ENCODE measurements around the gene RNF44.
A peak's percentile ranks its signal among the peaks of the same experiment; 100 is the strongest.

RNF44 gene

GRCh38 chr5:176536902-176537553 is at the start of gene RNF44:
TSS of gene RNF44 (minus strand) at chr5:176537402. CDS start at chr5:176532472, 4,930 bp downstream.
- peak; percentile 97 for DNase-seq

- no peak for DNase-seq
Measured at GRCh38 chr5:176583076-176583475, 45.9 kb upstream of the RNF44 start.

- DNase-seq: no peak
Measured at GRCh38 chr5:176581361-176581760, 44.2 kb upstream of the RNF44 start.

GRCh38 chr5:176579323-176579722 is 42.1 kb upstream of the RNF44 start:
- no peak for DNase-seq

GRCh38 chr5:176578391-176578808 is 41.2 kb upstream of the RNF44 start:
- DNase-seq: no peak

- no peak for DNase-seq
Measured at GRCh38 chr5:176577312-176578176, 40.3 kb upstream of the RNF44 start.

- no peak for DNase-seq
Measured at GRCh38 chr5:176575488-176576422, 38.6 kb upstream of the RNF44 start.

GRCh38 chr5:176575066-176575465 is 37.9 kb upstream of the RNF44 start:
- no peak for DNase-seq

- DNase-seq: no peak
Measured at GRCh38 chr5:176574297-176574591, 37.0 kb upstream of the RNF44 start.

GRCh38 chr5:176573564-176574296 is 36.5 kb upstream of the RNF44 start:
- peak; percentile 25 for DNase-seq

GRCh38 chr5:176570044-176570443 is 32.8 kb upstream of the RNF44 start:
- DNase-seq: no peak

GRCh38 chr5:176568657-176569056 is 31.5 kb upstream of the RNF44 start:
- DNase-seq: no peak

GRCh38 chr5:176565760-176566288 is 28.6 kb upstream of the RNF44 start:
- DNase-seq: no peak

- DNase-seq: no peak
Measured at GRCh38 chr5:176564002-176564401, 26.8 kb upstream of the RNF44 start.

- no peak for DNase-seq
Measured at GRCh38 chr5:176562189-176562588, 25.0 kb upstream of the RNF44 start.

GRCh38 chr5:176561259-176561658 is 24.1 kb upstream of the RNF44 start:
- no peak for DNase-seq

GRCh38 chr5:176560364-176560763 is 23.2 kb upstream of the RNF44 start:
- DNase-seq: no peak

- no peak for DNase-seq
Measured at GRCh38 chr5:176559683-176560082, 22.5 kb upstream of the RNF44 start.

GRCh38 chr5:176557846-176558245 is 20.6 kb upstream of the RNF44 start:
- no peak for DNase-seq

GRCh38 chr5:176553260-176554085 is 16.3 kb upstream of the RNF44 start:
- no peak for DNase-seq

- no peak for DNase-seq
Measured at GRCh38 chr5:176552332-176552869, 15.2 kb upstream of the RNF44 start.
